ENCODE measurements around the gene MPV17L.
"Not testable (repeated sequence)": the region's sequence is repeated elsewhere in the genome, so short reads cannot be mapped to it uniquely, and the experiment has no call there.

GRCh38 chr16:15453296-15453695, 57.7 kb downstream of the MPV17L start:
- TF ChIP-seq CTCF (IDR thresholded peaks at IDR 0.05); RFX5 (IDR thresholded peaks at IDR 0.05); CEBPB (IDR thresholded peaks at IDR 0.05); EP300 (IDR thresholded peaks at IDR 0.05); JUN (IDR thresholded peaks at IDR 0.05); RAD21 (conservative IDR thresholded peaks at IDR 0.05 in 1 of 2, IDR thresholded peaks at IDR 0.05 in 1 of 2); POLR2A (IDR thresholded peaks at IDR 0.05; ENCODE audit: low read length); HDAC2 (IDR thresholded peaks at IDR 0.05); JUNB (IDR thresholded peaks at IDR 0.05); MAZ (IDR thresholded peaks at IDR 0.05; ENCODE audit: borderline replicate concordance, low read depth, low read length); ELK1 (IDR thresholded peaks at IDR 0.05; ENCODE audit: low read depth, low read length); MYC (IDR thresholded peaks at IDR 0.05; ENCODE audit: borderline replicate concordance, low read length); REST (IDR thresholded peaks at IDR 0.05): not testable (repeated sequence)

Data from A549 (cell line).